Brain microvascular endothelial cell (primary cell): ENCODE measurements around the gene COA3.

Experiments used
- DNase-seq: peaks from one replicate; pipeline ENCODE4 v3.0.0-alpha.2; 2020
- H3K27ac ChIP-seq: fragments of 250-450 bp; sonication (Bioruptor Pico); 2 replicates; pipeline ENCODE4 v1.5.1; 2020; ENCODE audit warnings: mild to moderate bottlenecking, moderate library complexity
- H3K27me3 ChIP-seq: fragments of 250-450 bp; sonication (Bioruptor Pico); replicated peaks from 2 replicates; pipeline ENCODE4 v1.5.1; 2020; ENCODE audit warnings: mild to moderate bottlenecking
- H3K36me3 ChIP-seq: fragments of 250-450 bp; sonication (Bioruptor Pico); replicated peaks from 2 replicates; pipeline ENCODE4 v1.5.1; 2020; ENCODE audit warnings: mild to moderate bottlenecking
- H3K4me3 ChIP-seq: 2 replicates; pipeline ENCODE4 v1.5.1; 2011; ENCODE audit warnings: low read depth, mild to moderate bottlenecking, control low read depth, low read length, moderate library complexity
- CTCF ChIP-seq: IDR thresholded peaks from 2 replicates; pipeline ENCODE4 v1.5.1; 2011; ENCODE audit warnings: low read depth, mild to moderate bottlenecking, moderate library complexity, low read length, control low read depth, inconsistent platforms; ENCODE audit errors: missing control alignments
- in situ Hi-C: cut with HindIII; loops from 2 replicates; pipeline ENCODE4 v1.10.0; 2017; ENCODE audit warnings: low sequenced_read_pairs, low pct_ligation_motif_present

Gene COA3

GRCh38 chr17:42833767-42834422 lies 35.4 kb upstream of the COA3 start:
- Histone ChIP-seq H3K27me3 (no peaks in the 10 kb centered on the region), H3K4me3 (peak overlapping the region; percentile 99), H3K27ac (peak overlapping the region; percentile 86), H3K36me3 (peaks cover 28% of the 10 kb centered on the region)
- in situ Hi-C loops, result no loop called here
- no peak for DNase-seq
- TF ChIP-seq CTCF, result no peak

DNA sequence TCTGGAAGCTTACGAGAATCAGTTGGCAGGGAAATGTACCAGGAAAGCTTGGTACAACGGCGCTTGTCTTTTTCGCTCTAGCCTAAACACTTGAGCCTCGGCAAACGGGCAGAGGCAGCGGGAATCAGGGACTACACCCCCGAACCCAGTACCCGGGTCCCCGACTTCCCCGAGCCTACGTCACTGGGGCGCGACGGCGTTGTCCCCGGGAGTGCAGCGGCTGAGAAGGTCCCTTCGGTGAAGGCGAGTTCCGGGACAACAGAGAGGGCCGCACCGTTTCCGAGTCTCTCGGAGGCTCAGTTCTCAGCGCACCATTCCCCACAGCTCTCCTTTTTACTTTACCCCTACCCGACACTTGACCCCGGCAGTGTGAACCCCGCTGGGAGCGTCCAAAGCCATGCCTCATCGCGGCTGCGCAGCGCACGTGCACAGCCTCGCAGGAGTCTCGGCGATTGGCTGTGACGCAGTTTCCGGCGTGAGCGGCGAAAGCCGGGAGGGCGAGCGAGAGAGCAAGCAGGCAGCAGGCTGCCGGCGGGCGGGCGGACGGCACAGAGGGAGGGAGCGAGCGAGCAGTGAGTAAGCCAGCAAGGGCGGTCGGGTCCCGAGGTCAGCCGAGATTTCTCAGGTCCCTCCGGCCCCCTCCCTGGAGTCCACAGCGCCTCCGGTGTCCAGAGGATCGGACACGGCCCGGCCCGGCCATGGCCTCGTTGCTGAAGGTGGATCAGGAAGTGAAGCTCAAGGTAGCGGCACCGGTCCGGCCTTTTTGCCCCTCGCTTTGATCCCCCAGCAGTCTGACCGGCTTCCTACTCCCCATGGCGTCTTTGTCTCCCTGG lies 34.6 kb upstream of the COA3 start, which contains the start of gene PSME3:
Gene PSME3 (plus strand): TSS at position 464 of the 833 bp plus-strand sequence. CDS start 235 bp downstream, at position 699.
- in situ Hi-C loops, result no loop called here
- DNase-seq, result peak; percentile 82
- peak within 1 kb of the TSS; percentile 86 for H3K27ac ChIP-seq
- peaks cover 22% of the 10 kb centered on the region for H3K36me3 ChIP-seq
- H3K27me3 ChIP-seq, result no peaks in the 10 kb centered on the region
- TF ChIP-seq CTCF, result peak; percentile 3
- peak within 1 kb of the TSS; percentile 99 for H3K4me3 ChIP-seq

- DNase-seq, result peak; percentile 9
- no peak for TF ChIP-seq CTCF
- in situ Hi-C loops, result no loop called here
These were observed 33.9 kb upstream of the COA3 start for GRCh38 chr17:42832213-42832933.

DNA sequence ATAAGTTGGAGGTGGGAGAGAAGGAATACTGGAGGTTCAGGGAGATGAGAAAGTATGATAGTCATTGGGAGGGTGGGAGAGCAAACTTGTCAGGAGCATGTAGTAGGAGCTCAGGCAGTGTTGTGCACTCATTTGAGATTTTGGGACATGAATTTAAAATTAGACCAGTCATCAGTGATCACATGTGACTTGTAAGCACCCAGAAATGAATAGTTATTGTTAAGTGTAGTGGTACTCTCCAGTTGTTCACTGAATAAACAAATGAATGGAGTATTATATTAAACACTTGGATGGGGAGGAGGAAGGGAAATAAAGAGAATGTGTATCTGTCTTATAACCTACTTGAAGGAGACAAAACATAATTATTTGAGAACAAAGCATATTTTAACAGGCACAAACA lies 32.5 kb upstream of the COA3 start:
- Histone ChIP-seq H3K36me3 (peaks cover 6% of the 10 kb centered on the region), H3K27me3 (no peaks in the 10 kb centered on the region), H3K4me3 (no peak overlapping the region), H3K27ac (no peak overlapping the region)
- TF ChIP-seq CTCF, result no peak
- in situ Hi-C loops, result no loop called here
- DNase-seq, result no peak

More at GRCh38 chr17:42832213-42832933, 33.9 kb upstream of the COA3 start:
- peak overlapping the region; percentile 99 for H3K4me3 ChIP-seq
- peaks cover 16% of the 10 kb centered on the region for H3K36me3 ChIP-seq
- H3K27ac ChIP-seq, result peak overlapping the region; percentile 86
- H3K27me3 ChIP-seq, result no peaks in the 10 kb centered on the region

- H3K36me3 ChIP-seq, result no peaks in the 10 kb centered on the region
- H3K27ac ChIP-seq, result no peak overlapping the region
- in situ Hi-C loops, result no loop called here
- no peaks in the 10 kb centered on the region for H3K27me3 ChIP-seq
- H3K4me3 ChIP-seq, result no peak overlapping the region
- no peak for TF ChIP-seq CTCF
- no peak for DNase-seq
These were observed 29.0 kb upstream of the COA3 start for GRCh38 chr17:42827472-42827871.
